ENCODE data around the gene CRABP2. TPM values are rescaled to one million over a fixed set of nuclear protein-coding genes. Genes with fewer than 3 reads are reported as not detected.

CRABP2 gene
- total RNA-seq, 4 donors from 2014 or later: 67.9 to 103 (median 96.1) TPM

DNA sequence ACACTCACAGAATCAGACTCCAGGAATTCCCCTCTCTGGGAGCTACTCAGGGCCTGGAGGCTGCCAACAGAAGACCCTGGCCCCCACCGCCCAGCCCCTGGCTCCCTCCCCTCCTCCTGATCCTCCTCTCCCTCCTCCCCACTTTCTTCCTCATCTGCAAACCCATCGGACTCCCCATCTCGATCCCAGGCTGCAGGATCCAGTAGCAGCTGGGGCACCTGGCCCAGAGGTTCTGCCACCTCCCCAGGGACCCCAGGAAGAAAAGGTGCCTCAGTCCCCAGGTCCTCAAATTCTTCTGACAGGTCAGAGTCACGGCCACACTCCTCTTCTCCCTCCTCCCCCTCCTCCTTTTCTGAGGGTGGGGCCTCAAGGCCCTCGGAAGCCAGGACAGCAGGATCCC, 35.6 kb downstream of the CRABP2 start:
- WGBS, 2 donors: 65 to 82% methylated on average over 5 of the region's 5 CpGs
- no peak for DNase-seq (ENCODE audit: low spot score in 2 of 2)
- TF ChIP-seq, protein P1, sequence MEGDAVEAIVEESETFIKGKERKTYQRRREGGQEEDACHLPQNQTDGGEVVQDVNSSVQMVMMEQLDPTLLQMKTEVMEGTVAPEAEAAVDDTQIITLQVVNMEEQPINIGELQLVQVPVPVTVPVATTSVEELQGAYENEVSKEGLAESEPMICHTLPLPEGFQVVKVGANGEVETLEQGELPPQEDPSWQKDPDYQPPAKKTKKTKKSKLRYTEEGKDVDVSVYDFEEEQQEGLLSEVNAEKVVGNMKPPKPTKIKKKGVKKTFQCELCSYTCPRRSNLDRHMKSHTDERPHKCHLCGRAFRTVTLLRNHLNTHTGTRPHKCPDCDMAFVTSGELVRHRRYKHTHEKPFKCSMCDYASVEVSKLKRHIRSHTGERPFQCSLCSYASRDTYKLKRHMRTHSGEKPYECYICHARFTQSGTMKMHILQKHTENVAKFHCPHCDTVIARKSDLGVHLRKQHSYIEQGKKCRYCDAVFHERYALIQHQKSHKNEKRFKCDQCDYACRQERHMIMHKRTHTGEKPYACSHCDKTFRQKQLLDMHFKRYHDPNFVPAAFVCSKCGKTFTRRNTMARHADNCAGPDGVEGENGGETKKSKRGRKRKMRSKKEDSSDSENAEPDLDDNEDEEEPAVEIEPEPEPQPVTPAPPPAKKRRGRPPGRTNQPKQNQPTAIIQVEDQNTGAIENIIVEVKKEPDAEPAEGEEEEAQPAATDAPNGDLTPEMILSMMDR (IDR thresholded peaks at IDR 0.05): no peak
- no peak for TF ChIP-seq POLR2A (IDR thresholded peaks at IDR 0.05)
- intact Hi-C loops (cut with DNase I; ENCODE audit: low total_unique reads): no loop called here
- no peak overlapping the region for H3K4me3 ChIP-seq (ENCODE audit: low read depth, poor library complexity, severe bottlenecking)

DNA sequence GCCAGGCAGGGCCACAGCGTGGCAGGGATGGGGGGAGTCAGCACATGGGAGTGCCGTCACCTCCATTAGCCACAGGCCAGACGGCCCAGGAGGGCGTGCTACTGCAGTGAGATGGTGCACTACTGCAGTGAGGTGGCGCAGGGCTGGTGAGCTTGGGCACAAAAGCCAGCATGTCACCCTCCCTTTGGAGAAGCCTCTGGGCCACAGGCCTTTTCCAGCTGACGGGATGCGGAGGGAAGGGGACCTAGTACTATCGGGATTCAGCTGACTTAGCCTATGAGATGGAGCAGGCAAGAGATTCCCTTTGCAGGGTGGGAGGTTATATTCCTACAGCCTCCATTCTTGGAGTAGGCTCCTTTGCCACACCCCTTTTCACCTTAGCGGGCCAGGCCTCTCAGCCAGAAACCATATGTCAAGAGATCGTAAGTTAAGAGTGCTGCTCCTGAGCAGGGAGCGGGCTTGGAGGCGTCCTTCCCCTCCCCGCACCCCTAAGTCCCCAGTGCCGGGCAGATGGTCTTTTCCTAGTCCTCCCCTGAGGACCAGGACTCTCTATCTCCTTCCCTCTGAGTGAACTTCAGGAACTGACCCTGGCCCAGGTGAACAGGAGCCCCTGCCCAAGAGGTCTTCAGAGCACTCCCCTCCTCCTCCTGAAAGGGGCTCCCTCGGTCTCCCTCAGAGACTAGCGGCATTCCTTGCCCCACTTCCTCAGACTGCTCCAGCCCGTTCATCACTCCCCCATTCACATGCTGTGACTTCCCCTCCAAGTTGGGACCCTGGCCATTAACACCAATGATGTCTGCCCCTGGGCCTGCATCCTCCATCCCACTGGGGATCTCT, 36.4 kb downstream of the CRABP2 start:
- intact Hi-C loops (cut with DNase I; ENCODE audit: low total_unique reads): no loop called here

DNA sequence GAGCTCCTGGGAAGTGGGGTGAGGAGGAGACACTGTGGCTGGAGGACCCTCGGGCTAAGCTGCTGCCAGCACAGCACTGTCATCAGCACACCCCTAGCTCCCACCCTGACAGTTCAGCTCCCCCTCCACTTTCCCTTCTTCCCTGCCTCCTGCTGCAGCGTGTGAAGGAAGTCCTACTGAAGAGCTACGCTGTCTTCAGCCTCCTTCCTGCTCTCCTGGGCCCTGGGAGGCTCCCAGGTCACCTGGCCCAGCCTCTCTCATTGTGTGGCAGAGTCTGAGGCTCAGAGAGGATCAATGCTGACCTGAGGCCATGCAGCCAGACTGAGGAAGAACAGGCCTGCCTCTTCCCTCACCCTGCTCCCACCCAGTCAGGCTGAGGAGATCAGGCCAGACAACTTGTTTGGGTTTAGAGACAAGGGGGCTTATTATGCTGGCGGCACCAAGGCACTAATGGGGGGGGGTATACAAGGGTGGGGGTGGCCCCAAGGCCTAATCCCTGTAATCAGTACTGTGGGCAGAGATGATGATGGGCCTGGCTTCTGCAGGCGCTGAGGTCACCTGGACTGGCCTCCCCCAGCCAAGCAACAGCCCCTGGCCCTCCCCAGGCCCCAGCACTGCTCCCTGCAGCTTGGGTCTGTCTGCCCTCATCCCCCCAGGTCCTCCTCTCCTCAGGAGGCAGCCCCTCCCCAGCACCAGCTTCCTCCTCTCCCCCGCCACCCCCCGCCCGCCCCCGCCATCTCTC, 37.2 kb downstream of the CRABP2 start:
- TF ChIP-seq, protein P1 (IDR thresholded peaks at IDR 0.05): no peak
- TF ChIP-seq POLR2A (IDR thresholded peaks at IDR 0.05): no peak
- 55 to 83% methylated on average over 5 to 9 of the region's 9 CpGs for WGBS, 2 donors
- no peak for DNase-seq (ENCODE audit: low spot score in 2 of 2)
- intact Hi-C loops (cut with DNase I; ENCODE audit: low total_unique reads): no loop called here
- no peak overlapping the region for H3K4me3 ChIP-seq (ENCODE audit: low read depth, poor library complexity, severe bottlenecking)

More for the DNA sequence above, 36.4 kb downstream of the CRABP2 start:
- H3K4me3 ChIP-seq (ENCODE audit: low read depth, poor library complexity, severe bottlenecking): no peak overlapping the region
- no peak for DNase-seq (ENCODE audit: low spot score in 2 of 2)
- 68 to 83% methylated on average over 10 to 17 of the region's 17 CpGs for WGBS, 2 donors
- TF ChIP-seq, protein P1 (IDR thresholded peaks at IDR 0.05): no peak
- no peak for TF ChIP-seq POLR2A (IDR thresholded peaks at IDR 0.05)

DNA sequence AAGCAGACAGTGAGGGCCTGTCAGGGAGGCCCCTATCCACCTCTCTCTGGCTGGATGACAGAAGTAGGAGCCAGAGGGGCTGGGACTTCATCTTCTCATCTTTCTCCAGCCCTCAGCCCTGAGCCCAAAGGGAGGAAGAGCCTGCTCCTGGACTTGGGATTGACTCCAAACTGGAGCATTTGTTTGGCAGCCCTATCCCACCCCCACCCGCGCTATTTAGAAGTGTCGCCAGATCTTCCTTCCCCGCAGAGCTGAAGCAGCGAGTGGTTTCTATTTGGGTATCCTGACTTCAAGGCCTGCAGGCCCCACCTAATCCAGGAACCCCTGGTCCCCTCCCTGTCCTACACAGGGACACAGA, 37.8 kb downstream of the CRABP2 start:
- WGBS, 2 donors: 35 to 42% methylated on average over 5 of the region's 5 CpGs
- no peak overlapping the region for H3K4me3 ChIP-seq (ENCODE audit: low read depth, poor library complexity, severe bottlenecking)
- no peak for DNase-seq (ENCODE audit: low spot score in 2 of 2)
- intact Hi-C loops (cut with DNase I; ENCODE audit: low total_unique reads): no loop called here
- TF ChIP-seq, protein P1 (IDR thresholded peaks at IDR 0.05): no peak
- no peak for TF ChIP-seq POLR2A (IDR thresholded peaks at IDR 0.05)

DNA sequence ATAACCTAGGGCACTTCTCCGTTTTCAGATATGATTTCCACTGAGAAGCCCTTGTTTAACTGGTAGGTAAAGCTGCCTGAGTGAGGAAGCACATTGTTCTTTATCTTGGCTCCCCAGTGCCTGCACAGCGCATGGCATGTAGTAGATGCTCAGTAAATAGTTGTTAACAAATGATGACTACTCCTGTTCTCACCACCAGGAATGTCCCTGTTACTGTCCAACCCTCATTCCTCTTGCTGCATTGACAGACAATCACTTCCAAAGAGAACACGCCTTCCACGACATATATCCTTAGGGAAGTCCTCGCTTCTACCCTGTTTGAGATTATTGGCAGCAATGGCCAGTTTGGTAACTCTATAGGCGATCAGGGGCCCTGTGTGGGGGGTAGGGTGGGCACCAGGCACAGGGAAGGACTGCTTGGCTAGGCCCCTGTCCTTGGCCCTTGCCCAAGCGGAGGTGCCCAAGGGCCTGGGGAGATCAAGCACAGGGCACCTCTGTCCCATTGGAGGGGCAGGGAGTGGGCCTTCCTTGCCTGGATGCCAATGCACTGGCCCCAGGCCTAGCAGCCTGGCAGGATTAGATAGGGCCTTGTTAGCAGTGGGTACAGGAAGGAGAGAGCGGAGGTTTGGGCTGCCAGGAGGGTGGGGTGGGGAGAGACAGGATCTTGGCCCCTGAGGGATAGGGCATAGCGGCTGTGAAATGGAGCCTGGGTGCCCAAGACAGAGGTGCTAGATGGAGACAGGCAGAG, 38.3 kb downstream of the CRABP2 start:
- no peak for DNase-seq (ENCODE audit: low spot score in 2 of 2)
- 77 to 82% methylated on average over 9 of the region's 9 CpGs for WGBS, 2 donors
- TF ChIP-seq POLR2A (IDR thresholded peaks at IDR 0.05): no peak
- TF ChIP-seq, protein P1 (IDR thresholded peaks at IDR 0.05): no peak
- H3K4me3 ChIP-seq (ENCODE audit: low read depth, poor library complexity, severe bottlenecking): no peak overlapping the region
- intact Hi-C loops (cut with DNase I; ENCODE audit: low total_unique reads): no loop called here
